ENCODE results near the gene QKI. TPM values are rescaled to one million over a fixed set of nuclear protein-coding genes. Genes with fewer than 3 reads are reported as not detected.
"Not testable (repeated sequence)": the region's sequence is repeated elsewhere in the genome, so short reads cannot be mapped to it uniquely, and the experiment has no call there.

The QKI gene
- total RNA-seq, 4 donors from 2014 or later: 229 to 300 (median 263) TPM

DNA sequence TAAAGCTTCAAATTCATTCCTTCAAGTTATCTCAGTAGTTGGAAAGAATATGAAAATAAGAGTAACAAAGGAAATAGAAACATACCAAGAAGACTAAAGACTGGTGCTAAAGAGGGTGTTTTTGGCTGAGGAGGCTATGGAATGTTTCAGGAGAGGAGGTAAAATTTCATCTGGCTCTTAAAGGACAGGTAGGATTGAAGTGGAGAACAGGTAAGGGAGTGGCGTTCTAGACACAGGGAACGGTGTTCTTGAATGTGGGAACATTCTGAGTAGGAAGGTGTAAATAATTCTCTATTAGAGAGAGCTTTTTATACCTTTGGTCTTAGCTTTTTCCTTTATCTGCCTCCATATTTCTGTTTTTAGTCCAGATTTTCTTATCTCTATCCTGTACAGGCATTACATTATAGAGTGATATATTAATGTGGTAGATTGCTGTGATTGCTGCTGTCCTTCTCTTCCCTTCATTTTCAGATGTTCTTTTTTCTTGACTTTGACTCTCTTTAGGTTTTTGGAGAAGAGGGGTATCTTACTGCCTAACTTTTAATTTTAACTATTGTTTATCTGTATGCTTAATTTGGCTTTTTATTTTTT is 15.4 kb downstream of the QKI start:
- no peak for DNase-seq (ENCODE audit: low spot score)

GRCh38 chr6:163432300-163432699 is 17.8 kb downstream of the QKI start:
- no peak for ATAC-seq (ENCODE audit: low FRiP score)
- DNase-seq (ENCODE audit: low spot score): no peak

More for the DNA sequence above, 15.4 kb downstream of the QKI start:
- ATAC-seq (ENCODE audit: low FRiP score): no peak
- TF ChIP-seq, protein P1, sequence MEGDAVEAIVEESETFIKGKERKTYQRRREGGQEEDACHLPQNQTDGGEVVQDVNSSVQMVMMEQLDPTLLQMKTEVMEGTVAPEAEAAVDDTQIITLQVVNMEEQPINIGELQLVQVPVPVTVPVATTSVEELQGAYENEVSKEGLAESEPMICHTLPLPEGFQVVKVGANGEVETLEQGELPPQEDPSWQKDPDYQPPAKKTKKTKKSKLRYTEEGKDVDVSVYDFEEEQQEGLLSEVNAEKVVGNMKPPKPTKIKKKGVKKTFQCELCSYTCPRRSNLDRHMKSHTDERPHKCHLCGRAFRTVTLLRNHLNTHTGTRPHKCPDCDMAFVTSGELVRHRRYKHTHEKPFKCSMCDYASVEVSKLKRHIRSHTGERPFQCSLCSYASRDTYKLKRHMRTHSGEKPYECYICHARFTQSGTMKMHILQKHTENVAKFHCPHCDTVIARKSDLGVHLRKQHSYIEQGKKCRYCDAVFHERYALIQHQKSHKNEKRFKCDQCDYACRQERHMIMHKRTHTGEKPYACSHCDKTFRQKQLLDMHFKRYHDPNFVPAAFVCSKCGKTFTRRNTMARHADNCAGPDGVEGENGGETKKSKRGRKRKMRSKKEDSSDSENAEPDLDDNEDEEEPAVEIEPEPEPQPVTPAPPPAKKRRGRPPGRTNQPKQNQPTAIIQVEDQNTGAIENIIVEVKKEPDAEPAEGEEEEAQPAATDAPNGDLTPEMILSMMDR (IDR thresholded peaks at IDR 0.05): no peak

GRCh38 chr6:163433486-163433885 is 19.0 kb downstream of the QKI start:
- ATAC-seq (ENCODE audit: low FRiP score); DNase-seq (ENCODE audit: low spot score): not testable (repeated sequence)

More at GRCh38 chr6:163432300-163432699, 17.8 kb downstream of the QKI start:
- TF ChIP-seq, protein P1 (IDR thresholded peaks at IDR 0.05): no peak

DNA sequence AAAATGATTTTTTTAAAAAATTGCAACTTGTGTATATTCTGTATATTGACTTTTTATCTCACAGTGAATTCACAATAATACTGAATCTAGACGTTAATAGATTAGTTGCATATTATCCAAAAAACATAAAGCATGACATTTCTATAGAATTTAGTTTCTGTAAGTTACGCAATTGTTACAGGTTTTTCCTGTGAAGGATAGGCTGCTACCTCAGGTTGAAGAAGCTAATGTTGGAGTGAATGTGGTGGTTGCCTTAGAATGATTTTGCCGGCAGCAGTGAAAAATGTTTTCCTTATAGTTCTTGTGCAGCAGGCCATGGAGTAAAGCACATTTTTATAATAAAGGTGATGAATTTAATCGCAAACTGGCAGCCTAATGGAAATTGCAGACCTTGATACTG is 20.5 kb downstream of the QKI start:
- DNase-seq (ENCODE audit: low spot score) (no peak), ATAC-seq (ENCODE audit: low FRiP score) (no peak)
- TF ChIP-seq, protein P1 (IDR thresholded peaks at IDR 0.05): no peak

- TF ChIP-seq, protein P1 (IDR thresholded peaks at IDR 0.05): no peak
- ATAC-seq (ENCODE audit: low FRiP score): no peak
- no peak for DNase-seq (ENCODE audit: low spot score)
These were observed 22.3 kb downstream of the QKI start for GRCh38 chr6:163436843-163437242.

DNA sequence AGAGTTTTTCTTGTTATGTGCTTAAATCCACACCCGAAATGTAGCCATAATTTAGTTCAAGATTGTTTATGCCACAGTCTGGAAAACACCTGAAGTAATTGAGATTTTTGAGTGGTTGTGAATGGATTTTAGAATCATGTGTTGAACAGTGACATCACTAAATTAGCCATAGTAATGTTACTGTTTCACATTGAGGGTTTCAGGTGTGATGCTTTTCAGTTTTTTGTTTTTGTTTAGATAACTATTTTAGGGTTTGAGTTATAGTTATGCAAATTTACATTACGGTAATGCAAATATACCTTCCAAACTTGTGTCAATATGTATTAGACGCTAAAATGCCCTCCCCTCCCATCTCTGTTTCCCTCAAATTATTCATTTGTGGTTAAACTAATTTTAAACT is 22.9 kb downstream of the QKI start:
- ATAC-seq (ENCODE audit: low FRiP score) (no peak), DNase-seq (ENCODE audit: low spot score) (no peak)
- TF ChIP-seq, protein P1 (IDR thresholded peaks at IDR 0.05): no peak

- TF ChIP-seq, protein P1 (IDR thresholded peaks at IDR 0.05): no peak
- ATAC-seq (ENCODE audit: low FRiP score): no peak
These were observed 23.9 kb downstream of the QKI start for GRCh38 chr6:163438298-163438939.

More at GRCh38 chr6:163438298-163438939, 23.9 kb downstream of the QKI start:
- no peak for DNase-seq (ENCODE audit: low spot score)
